NB4 (cell line): ENCODE data around the gene RAP2A.

Experiments
- DNase-seq: peaks from one replicate; pipeline ENCODE4 v3.0.0; 2010; ENCODE audit warnings: low read depth
- H3K4me3 ChIP-seq: one replicate; pipeline ENCODE4 v1.5.1; 2011; ENCODE audit warnings: mild to moderate bottlenecking, low read depth, low read length, moderate library complexity
- CTCF ChIP-seq: IDR thresholded peaks from one replicate; pipeline ENCODE4 v1.5.1; 2012; ENCODE audit warnings: low read depth, low read length
- MAX ChIP-seq: IDR thresholded peaks from 2 replicates; pipeline ENCODE4 v1.6.1; 2011; ENCODE audit warnings: low read depth, low read length
- MYC ChIP-seq: IDR thresholded peaks from 2 replicates; pipeline ENCODE4 v1.6.1; 2011; ENCODE audit warnings: low read depth, low read length
- POLR2A ChIP-seq: IDR thresholded peaks from 2 replicates; pipeline ENCODE4 v1.6.1; 2011; ENCODE audit warnings: mild to moderate bottlenecking; ENCODE audit not compliant: insufficient read length; ENCODE audit errors: extremely low read depth

RAP2A gene

DNA sequence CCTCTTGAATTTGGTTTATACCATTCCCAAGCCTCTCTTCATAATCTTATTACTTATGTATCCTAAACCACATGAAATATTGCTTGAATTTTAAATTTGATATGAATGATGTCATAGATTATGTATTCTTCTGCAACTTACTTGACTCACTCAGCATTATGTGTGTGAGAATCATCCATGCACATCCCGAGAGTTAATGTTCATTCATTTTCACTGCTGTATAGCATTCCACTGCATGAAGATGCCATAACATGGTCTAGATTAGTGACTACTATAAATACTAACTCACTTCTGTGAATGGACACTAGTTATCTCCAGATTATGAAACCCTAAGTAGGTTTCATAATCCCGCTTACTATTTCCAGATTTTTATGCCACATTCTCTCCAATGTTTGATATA, 25.0 kb upstream of the RAP2A start:
- TF ChIP-seq POLR2A (no peak), CTCF (no peak), MYC (no peak), MAX (no peak)
- DNase-seq, result no peak
- H3K4me3 ChIP-seq, result no peak overlapping the region

GRCh38 chr13:97411984-97412383, 22.0 kb upstream of the RAP2A start:
- DNase-seq, result no peak
- H3K4me3 ChIP-seq, result no peak overlapping the region
- TF ChIP-seq CTCF (no peak), POLR2A (no peak), MAX (no peak), MYC (no peak)

GRCh38 chr13:97413694-97414093, 20.3 kb upstream of the RAP2A start:
- TF ChIP-seq POLR2A (no peak), CTCF (no peak), MAX (no peak), MYC (no peak)
- DNase-seq, result peak; percentile 54
- H3K4me3 ChIP-seq, result no peak overlapping the region

GRCh38 chr13:97414392-97414791, 19.6 kb upstream of the RAP2A start:
- no peak overlapping the region for H3K4me3 ChIP-seq
- TF ChIP-seq MAX (no peak), POLR2A (no peak)
- DNase-seq, result no peak

- TF ChIP-seq POLR2A (no peak), CTCF (no peak), MAX (no peak), MYC (no peak)
Measured at GRCh38 chr13:97417698-97418097, 16.3 kb upstream of the RAP2A start.

GRCh38 chr13:97422118-97423054, 11.6 kb upstream of the RAP2A start:
- no peak for DNase-seq
- TF ChIP-seq CTCF (no peak), MYC (no peak), POLR2A (no peak), MAX (no peak)
- H3K4me3 ChIP-seq, result no peak overlapping the region

More at GRCh38 chr13:97417698-97418097, 16.3 kb upstream of the RAP2A start:
- H3K4me3 ChIP-seq, result no peak overlapping the region
- no peak for DNase-seq
